Tibial nerve (tissue), 4 donors: ENCODE measurements around the gene FASTKD1. TPM values are rescaled to one million over a fixed set of nuclear protein-coding genes. Genes with fewer than 3 reads are reported as not detected.
"Not testable (repeated sequence)": the region's sequence is repeated elsewhere in the genome, so short reads cannot be mapped to it uniquely, and the experiment has no call there.

Source experiments
- DNase-seq, 2 donors: peaks; one replicate each; pipeline ENCODE4 v3.0.0-alpha.2; 2019; ENCODE audit warnings: low spot score in 2 of 2
- H3K27ac ChIP-seq, 4 donors: fragments of 200-600 bp; sonication (generic) in 3 of 4; one replicate each; pipeline ENCODE4 v1.5.1; 2017 to 2019; ENCODE audit warnings: mild to moderate bottlenecking in 1 of 4
- H3K27me3 ChIP-seq, 2 donors: fragments of 200-600 bp; sonication (generic) in 1 of 2; one replicate each; pipeline versions ENCODE4 v1.5.1 to v1.6.0; 2017 to 2019
- H3K36me3 ChIP-seq, 3 donors: fragments of 200-600 bp; sonication (generic); one replicate each; pipeline ENCODE4 v1.5.1; 2018 to 2019
- H3K4me1 ChIP-seq, 4 donors: fragments of 200-600 bp; sonication (generic) in 3 of 4; one replicate each; pipeline ENCODE4 v1.5.1; 2017 to 2019
- H3K4me3 ChIP-seq, 4 donors: fragments of 200-600 bp; sonication (generic) in 3 of 4; one replicate each; pipeline ENCODE4 v1.5.1; 2017 to 2019; ENCODE audit warnings: mild to moderate bottlenecking in 1 of 4, moderate library complexity in 1 of 4
- H3K9me3 ChIP-seq, 4 donors: fragments of 200-600 bp; sonication (generic) in 3 of 4; one replicate each; pipeline ENCODE4 v1.5.1; 2017 to 2019
- CTCF ChIP-seq, 5 experiments: fragments of 200-600 bp in 3 of 5; fragments of 450-650 bp in 2 of 5; sonication (generic) in 3 of 5; IDR thresholded peaks; one replicate each; pipeline ENCODE4 v1.5.1; 2016 to 2019; ENCODE audit warnings: antibody characterized with exemption in 5 of 5, mild to moderate bottlenecking in 3 of 5, moderate library complexity in 2 of 5
- EP300 ChIP-seq, 2 donors: sonication (generic); formaldehyde crosslinking; IDR thresholded peaks; one replicate each; pipeline ENCODE4 v1.6.1; 2017; ENCODE audit warnings: antibody characterized with exemption in 2 of 2, mild to moderate bottlenecking in 1 of 2
- POLR2A ChIP-seq, 2 donors: fragments of 450-650 bp; IDR thresholded peaks; one replicate each; pipeline ENCODE4 v1.6.1; 2017; ENCODE audit warnings: antibody characterized with exemption in 2 of 2, mild to moderate bottlenecking in 2 of 2, moderate library complexity in 2 of 2
- WGBS, 2 donors: methylation state at CpG; one replicate each; pipeline ENCODE4 v1.1.5; 2018; 5-methylcytosine and 5-hydroxymethylcytosine counted together
- total RNA-seq, 4 donors: library from RNA; depleted of rRNA; stranded (reverse); fragments of >200 nt; gene quantifications; one replicate each; pipeline ENCODE4 v1.1.0, GENCODE V29; 2016

Gene FASTKD1
- total RNA-seq, 4 donors from 2014 or later = 6.7 to 12.6 (median 9.3) TPM

GRCh38 chr2:169520896-169521295 is 52.8 kb downstream of the FASTKD1 start:
- DNase-seq = no peak
- TF ChIP-seq CTCF (IDR thresholded peaks at IDR 0.05) (no peak), EP300 (IDR thresholded peaks at IDR 0.05) (no peak), POLR2A (IDR thresholded peaks at IDR 0.05) (no peak)
- H3K27me3 ChIP-seq = no peaks in the 10 kb centered on the region

GRCh38 chr2:169516488-169516995 is 57.1 kb downstream of the FASTKD1 start:
- not testable (repeated sequence) for H3K9me3 ChIP-seq, H3K4me1 ChIP-seq, H3K27me3 ChIP-seq, H3K27ac ChIP-seq, DNase-seq, H3K4me3 ChIP-seq
- H3K36me3 ChIP-seq = peaks cover 0 to 23% (median 0%) of the 10 kb centered on the region in 3 donors
- 91 to 94% methylated on average over 10 of the region's 10 CpGs for WGBS, 2 donors

More at GRCh38 chr2:169520896-169521295, 52.8 kb downstream of the FASTKD1 start:
- Histone ChIP-seq H3K9me3 (no peaks in the 10 kb centered on the region), H3K36me3 (peaks cover 0 to 31% (median 0%) of the 10 kb centered on the region in 3 donors), H3K4me1 (no peaks in the 10 kb centered on the region), H3K4me3 (no peak overlapping the region), H3K27ac (no peak overlapping the region)

DNA sequence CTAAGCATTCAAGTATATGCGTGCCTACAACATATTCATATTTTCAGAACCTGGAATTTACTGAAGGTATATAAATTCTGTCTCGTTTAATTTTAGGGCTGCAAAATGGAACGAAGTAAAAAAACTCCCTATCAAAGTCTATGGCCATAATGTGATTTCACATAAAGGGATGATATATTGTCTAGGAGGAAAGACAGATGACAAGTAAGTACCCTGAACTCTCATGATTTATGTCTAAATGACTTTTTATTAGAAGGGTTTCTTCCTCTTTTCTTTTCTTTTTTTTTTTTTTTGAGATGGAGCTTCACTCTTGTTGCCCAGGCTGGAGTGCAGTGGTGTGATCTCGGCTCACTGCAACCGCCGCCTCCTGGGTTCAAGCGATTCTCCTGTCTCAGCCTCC is 58.9 kb downstream of the FASTKD1 start:
- H3K4me1 ChIP-seq, H3K36me3 ChIP-seq, H3K27me3 ChIP-seq, H3K9me3 ChIP-seq, H3K4me3 ChIP-seq, DNase-seq, H3K27ac ChIP-seq: not testable (repeated sequence)
- 93 to 96% methylated on average over 7 of the region's 7 CpGs for WGBS, 2 donors

- no peaks in the 10 kb centered on the region for H3K9me3 ChIP-seq
- no peak overlapping the region for H3K4me3 ChIP-seq
- DNase-seq = no peak
- no peak overlapping the region for H3K27ac ChIP-seq
- WGBS, 2 donors = 49 to 52% methylated on average over 3 of the region's 3 CpGs
- TF ChIP-seq POLR2A (IDR thresholded peaks at IDR 0.05) (no peak), CTCF (IDR thresholded peaks at IDR 0.05) (no peak), EP300 (IDR thresholded peaks at IDR 0.05) (no peak)
- peaks cover 0 to 10% (median 0%) of the 10 kb centered on the region in 4 donors for H3K4me1 ChIP-seq
- no peaks in the 10 kb centered on the region for H3K27me3 ChIP-seq
- peaks cover 0 to 9% (median 0%) of the 10 kb centered on the region in 3 donors for H3K36me3 ChIP-seq
Measured at GRCh38 chr2:169513926-169514325, 59.7 kb downstream of the FASTKD1 start.

GRCh38 chr2:169513094-169513493 is 60.6 kb downstream of the FASTKD1 start:
- Histone ChIP-seq H3K27me3 (no peaks in the 10 kb centered on the region), H3K36me3 (peaks cover 0 to 9% (median 0%) of the 10 kb centered on the region in 3 donors), H3K4me3 (no peak overlapping the region), H3K9me3 (no peaks in the 10 kb centered on the region), H3K4me1 (peaks cover 0 to 10% (median 0%) of the 10 kb centered on the region in 4 donors), H3K27ac (no peak overlapping the region)
- WGBS, 2 donors = 95 to 97% methylated on average over 1 of the region's 1 CpG
- TF ChIP-seq EP300 (IDR thresholded peaks at IDR 0.05) (no peak), CTCF (IDR thresholded peaks at IDR 0.05) (no peak), POLR2A (IDR thresholded peaks at IDR 0.05) (no peak)
- no peak for DNase-seq

DNA sequence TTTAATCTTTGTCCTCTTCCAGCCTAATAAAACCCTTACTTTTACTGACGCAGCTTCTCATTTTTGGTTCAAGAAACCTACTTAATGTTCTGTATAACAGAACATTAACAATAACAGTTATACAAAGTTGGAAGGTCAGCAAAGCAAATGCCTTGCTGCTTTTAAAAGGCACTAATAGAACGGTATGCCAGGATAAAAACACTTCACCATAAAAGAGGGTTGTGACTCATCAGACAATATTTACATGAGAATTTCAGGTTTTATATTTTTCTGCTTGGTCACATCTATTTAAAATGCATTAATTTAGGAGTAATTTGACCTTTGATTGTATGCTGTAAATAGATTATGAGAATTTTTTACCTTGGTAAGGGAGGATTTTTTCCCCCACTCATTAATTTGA is 61.1 kb downstream of the FASTKD1 start:
- H3K36me3 ChIP-seq = peaks cover 0 to 9% (median 0%) of the 10 kb centered on the region in 3 donors
- H3K4me1 ChIP-seq = peaks cover 0 to 10% (median 0%) of the 10 kb centered on the region in 4 donors
- no peaks in the 10 kb centered on the region for H3K9me3 ChIP-seq
- H3K27ac ChIP-seq = no peak overlapping the region
- no peak for DNase-seq
- WGBS, 2 donors = 64% methylated on average over 2 of the region's 2 CpGs
- H3K27me3 ChIP-seq = no peaks in the 10 kb centered on the region
- TF ChIP-seq CTCF (IDR thresholded peaks at IDR 0.05) = no peak
- TF ChIP-seq POLR2A (IDR thresholded peaks at IDR 0.05) = no peak
- no peak for TF ChIP-seq EP300 (IDR thresholded peaks at IDR 0.05)
- H3K4me3 ChIP-seq = no peak overlapping the region
